MG63 (cell line): ENCODE results near the gene ARHGAP19. TPM values are rescaled to one million over a fixed set of nuclear protein-coding genes. Genes with fewer than 3 reads are reported as not detected.

Experiments
- DNase-seq: peaks from one replicate; pipeline ENCODE4 v3.0.0-alpha.2; 2020
- H3K27me3 ChIP-seq: fragments of 250-450 bp; sonication (Bioruptor Pico); 2 replicates; pipeline ENCODE4 v1.5.1; 2020; ENCODE audit warnings: mild to moderate bottlenecking, moderate library complexity
- H3K36me3 ChIP-seq: fragments of 250-450 bp; sonication (Bioruptor Pico); 2 replicates; pipeline ENCODE4 v1.5.1; 2020; ENCODE audit warnings: mild to moderate bottlenecking, moderate library complexity
- H3K4me3 ChIP-seq: fragments of 250-450 bp; sonication (Bioruptor Pico); 2 replicates; pipeline ENCODE4 v1.5.1; 2020; ENCODE audit warnings: mild to moderate bottlenecking, moderate library complexity
- H3K9me3 ChIP-seq: fragments of 250-450 bp; sonication (Bioruptor Pico); 2 replicates; pipeline ENCODE4 v1.5.1; 2020; ENCODE audit warnings: mild to moderate bottlenecking, moderate library complexity
- total RNA-seq: library from RNA; depleted of rRNA; stranded (reverse); fragments of >200 nt; shearing (Covaris generic); gene quantifications from 2 replicates; pipeline ENCODE4 v1.2.3, GENCODE V29; 2014; ENCODE audit warnings: low replicate concordance

Gene ARHGAP19
- total RNA-seq, 1 experiment from 2014 or later, result 3.2 TPM

DNA sequence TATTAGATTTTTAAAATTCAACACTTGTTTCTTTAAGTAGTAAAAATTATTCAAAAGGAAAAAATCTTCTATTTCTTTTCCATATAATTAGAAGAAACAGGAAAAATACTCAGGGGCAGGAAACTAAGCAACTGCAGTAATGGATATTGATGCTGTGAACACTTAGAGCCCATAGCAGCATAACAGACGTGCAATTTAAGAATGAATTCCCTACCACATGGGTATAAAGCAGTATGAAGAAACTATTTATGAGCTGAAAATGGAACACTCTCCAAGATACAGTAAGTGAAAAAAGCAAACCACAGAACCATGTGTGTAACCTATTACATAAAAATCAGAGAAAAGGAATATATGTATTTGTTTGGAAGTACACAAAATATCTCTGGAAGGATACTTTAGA lies 30.8 kb downstream of the ARHGAP19 start:
- Histone ChIP-seq H3K27me3 (no peaks in the 10 kb centered on the region), H3K4me3 (no peak overlapping the region), H3K36me3 (no peaks in the 10 kb centered on the region; the same call in 1 of the 2 replicates), H3K9me3 (no peaks in the 10 kb centered on the region)
- no peak for DNase-seq

- no peaks in the 10 kb centered on the region; the same call in 1 of the 2 replicates for H3K36me3 ChIP-seq
- no peak for DNase-seq
- no peaks in the 10 kb centered on the region for H3K9me3 ChIP-seq
- H3K4me3 ChIP-seq, result no peak overlapping the region
- no peaks in the 10 kb centered on the region for H3K27me3 ChIP-seq
Measured at GRCh38 chr10:97261183-97261582, 31.3 kb downstream of the ARHGAP19 start.

- Histone ChIP-seq H3K4me3 (no peak overlapping the region), H3K36me3 (peaks cover 6% of the 10 kb centered on the region; the same call in 1 of the 2 replicates), H3K27me3 (no peaks in the 10 kb centered on the region), H3K9me3 (no peaks in the 10 kb centered on the region)
- DNase-seq, result no peak
Measured at GRCh38 chr10:97259119-97259518, 33.3 kb downstream of the ARHGAP19 start.

- Histone ChIP-seq H3K9me3 (no peaks in the 10 kb centered on the region), H3K27me3 (no peaks in the 10 kb centered on the region), H3K36me3 (peaks cover 6% of the 10 kb centered on the region; the same call in 1 of the 2 replicates), H3K4me3 (no peak overlapping the region)
- no peak for DNase-seq
Measured at GRCh38 chr10:97256356-97256755, 36.1 kb downstream of the ARHGAP19 start.

- no peak for DNase-seq
- Histone ChIP-seq H3K27me3 (no peaks in the 10 kb centered on the region), H3K4me3 (no peak overlapping the region), H3K36me3 (0 out of 2 replicates have a peak, but pooled peaks cover 6% of the 10 kb centered on the region), H3K9me3 (no peaks in the 10 kb centered on the region)
Measured at GRCh38 chr10:97255512-97256293, 36.7 kb downstream of the ARHGAP19 start.

DNA sequence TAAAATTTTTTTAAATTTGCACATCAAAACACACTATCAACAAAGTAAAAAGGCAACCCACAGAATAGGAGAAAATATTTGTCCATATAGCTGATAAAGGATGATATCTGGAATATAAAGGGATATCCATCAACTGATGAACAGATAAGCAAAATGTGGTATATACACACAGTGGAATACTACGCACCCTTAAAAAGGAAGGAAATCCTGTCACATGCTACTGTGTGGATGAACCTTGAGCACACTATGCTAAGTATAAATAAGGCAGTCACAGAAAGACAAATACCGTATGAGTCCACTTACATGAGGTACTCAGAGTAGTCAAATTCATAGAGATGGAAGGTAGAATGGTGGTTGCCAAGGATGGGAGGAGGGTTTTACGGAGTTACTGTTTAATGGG lies 37.7 kb downstream of the ARHGAP19 start:
- H3K27me3 ChIP-seq, result no peaks in the 10 kb centered on the region
- DNase-seq, result no peak

GRCh38 chr10:97250952-97251351 lies 41.5 kb downstream of the ARHGAP19 start:
- Histone ChIP-seq H3K9me3 (no peaks in the 10 kb centered on the region), H3K27me3 (no peaks in the 10 kb centered on the region), H3K36me3 (0 out of 2 replicates have a peak, but pooled peaks cover 6% of the 10 kb centered on the region), H3K4me3 (no peak overlapping the region)
- no peak for DNase-seq

More for the DNA sequence above, 37.7 kb downstream of the ARHGAP19 start:
- Histone ChIP-seq H3K36me3 (0 out of 2 replicates have a peak, but pooled peaks cover 6% of the 10 kb centered on the region), H3K4me3 (no peak overlapping the region), H3K9me3 (no peaks in the 10 kb centered on the region)

DNA sequence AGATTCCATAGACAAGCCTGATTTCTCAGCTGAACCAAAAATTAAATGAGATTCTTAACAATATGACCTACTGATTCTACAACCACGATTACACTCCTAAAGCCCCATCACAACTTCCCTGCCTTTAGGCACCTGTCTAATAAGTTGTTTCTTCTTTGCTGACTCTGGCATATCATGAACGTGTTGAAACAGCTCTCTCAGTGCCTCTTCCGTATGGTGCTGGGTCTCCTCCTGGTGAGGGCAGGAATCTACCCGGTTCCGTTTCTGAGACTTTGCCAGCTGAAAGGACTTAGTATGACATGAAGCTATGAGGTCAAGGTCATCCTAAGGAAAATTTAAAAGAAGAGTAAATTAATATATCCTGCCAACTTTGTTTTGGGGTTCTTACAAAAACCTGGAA lies 48.6 kb downstream of the ARHGAP19 start:
- H3K9me3 ChIP-seq, result no peaks in the 10 kb centered on the region
- DNase-seq, result no peak
- H3K4me3 ChIP-seq, result no peak overlapping the region
- no peaks in the 10 kb centered on the region for H3K27me3 ChIP-seq
- no peaks in the 10 kb centered on the region for H3K36me3 ChIP-seq

DNA sequence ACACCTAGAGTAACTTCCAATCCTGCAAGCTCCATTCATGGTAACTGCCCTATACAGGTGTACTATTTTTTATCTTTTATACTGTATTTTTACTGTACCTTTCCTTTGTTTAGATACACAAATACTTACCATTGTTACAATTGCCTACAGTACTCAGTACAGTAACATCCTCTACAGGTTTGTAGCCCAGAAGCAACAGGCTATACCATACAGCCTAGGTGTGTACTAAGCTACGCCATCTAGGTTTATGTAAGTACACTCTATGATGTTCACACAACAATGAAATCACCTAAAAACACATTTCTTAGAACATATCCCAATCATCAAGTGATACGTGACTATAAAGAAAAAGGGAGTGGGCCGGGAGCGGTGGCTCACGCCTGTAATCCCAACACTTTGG lies 53.6 kb downstream of the ARHGAP19 start:
- no peak for DNase-seq
- no peaks in the 10 kb centered on the region for H3K9me3 ChIP-seq
- H3K4me3 ChIP-seq, result no peak overlapping the region
- peaks cover 2% of the 10 kb centered on the region; the same call in 1 of the 2 replicates for H3K36me3 ChIP-seq
- H3K27me3 ChIP-seq, result no peaks in the 10 kb centered on the region

DNA sequence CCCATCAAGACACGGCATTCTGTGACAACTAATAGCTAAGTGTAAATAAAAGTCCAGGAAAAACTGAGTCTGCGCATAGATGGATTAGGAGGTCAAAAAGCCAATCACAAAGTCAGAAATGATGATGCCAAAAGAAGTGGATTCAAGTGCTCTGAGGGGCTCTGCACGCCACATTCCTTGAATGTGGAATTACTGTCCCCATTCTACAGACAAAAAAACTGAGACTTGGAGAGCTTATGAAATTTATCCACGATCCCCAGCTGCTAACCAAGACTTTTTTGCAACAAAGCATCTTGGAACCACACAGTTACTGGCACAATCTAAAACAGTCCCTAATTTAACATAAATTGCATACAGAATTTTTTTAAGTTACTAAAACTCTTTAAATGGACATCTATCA lies 57.1 kb downstream of the ARHGAP19 start:
- peaks cover 3% of the 10 kb centered on the region; the same call in 1 of the 2 replicates for H3K36me3 ChIP-seq
- no peaks in the 10 kb centered on the region for H3K27me3 ChIP-seq
- no peak for DNase-seq
- no peak overlapping the region for H3K4me3 ChIP-seq
- H3K9me3 ChIP-seq, result no peaks in the 10 kb centered on the region

DNA sequence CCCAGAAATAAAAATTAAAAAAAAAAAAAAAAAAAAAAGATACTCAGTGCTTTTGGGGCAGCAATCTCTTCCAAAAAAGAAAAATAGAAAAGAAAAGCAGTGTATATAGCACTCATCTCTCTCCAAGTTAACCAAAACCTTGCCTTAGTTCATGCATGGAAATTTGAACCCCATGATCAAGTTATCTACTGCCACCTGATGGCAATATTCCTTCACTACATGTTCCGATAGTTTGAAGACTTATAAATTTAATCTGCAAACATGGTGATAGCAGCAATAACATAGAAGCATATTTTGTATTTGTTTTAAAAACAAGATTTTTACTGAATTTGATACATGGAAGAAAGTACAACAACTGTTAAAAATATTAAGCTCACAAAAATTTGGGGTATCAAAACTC lies 58.0 kb downstream of the ARHGAP19 start:
- Histone ChIP-seq H3K36me3 (peaks cover 3% of the 10 kb centered on the region; the same call in 1 of the 2 replicates), H3K9me3 (no peaks in the 10 kb centered on the region), H3K27me3 (no peaks in the 10 kb centered on the region), H3K4me3 (no peak overlapping the region)
- DNase-seq, result no peak

GRCh38 chr10:97230146-97230545 lies 62.3 kb downstream of the ARHGAP19 start:
- DNase-seq, result no peak
- Histone ChIP-seq H3K4me3 (no peak overlapping the region), H3K27me3 (no peaks in the 10 kb centered on the region), H3K36me3 (peaks cover 3% of the 10 kb centered on the region; the same call in 1 of the 2 replicates), H3K9me3 (no peaks in the 10 kb centered on the region)

DNA sequence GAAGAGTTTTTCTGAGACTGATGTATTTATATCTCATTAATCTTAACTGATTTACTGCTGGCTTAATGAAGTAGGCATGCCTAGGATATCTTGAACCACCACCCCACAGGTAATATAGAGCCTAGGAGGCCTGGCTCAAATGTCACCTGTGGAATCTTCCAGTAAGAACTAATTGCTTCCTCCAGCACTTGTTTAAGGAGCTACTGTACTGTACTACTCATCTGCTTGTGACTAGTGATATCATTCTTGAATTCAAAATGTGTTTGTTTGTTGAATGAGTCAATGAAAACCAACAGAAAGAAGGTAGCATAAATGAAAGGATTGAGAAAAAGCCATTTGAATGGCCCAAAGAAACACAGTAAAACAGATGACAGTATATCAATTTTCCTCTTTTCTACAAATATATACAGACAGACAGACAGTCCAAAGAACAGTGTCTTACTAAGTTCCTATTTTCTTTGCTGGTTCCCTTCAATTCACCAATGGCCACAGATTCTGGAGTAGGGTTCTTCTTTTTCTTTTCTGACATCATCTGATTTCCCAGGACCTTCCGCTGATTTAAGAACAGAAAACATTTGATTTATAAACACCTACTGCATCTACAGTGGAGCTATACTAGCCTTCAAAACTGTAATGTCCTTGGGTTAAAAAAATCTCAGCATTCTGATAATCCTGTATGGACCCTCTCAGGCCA lies 63.0 kb downstream of the ARHGAP19 start:
- peaks cover 3% of the 10 kb centered on the region; the same call in 1 of the 2 replicates for H3K36me3 ChIP-seq
- no peaks in the 10 kb centered on the region for H3K9me3 ChIP-seq
- no peak for DNase-seq
- H3K27me3 ChIP-seq, result no peaks in the 10 kb centered on the region
- H3K4me3 ChIP-seq, result no peak overlapping the region

DNA sequence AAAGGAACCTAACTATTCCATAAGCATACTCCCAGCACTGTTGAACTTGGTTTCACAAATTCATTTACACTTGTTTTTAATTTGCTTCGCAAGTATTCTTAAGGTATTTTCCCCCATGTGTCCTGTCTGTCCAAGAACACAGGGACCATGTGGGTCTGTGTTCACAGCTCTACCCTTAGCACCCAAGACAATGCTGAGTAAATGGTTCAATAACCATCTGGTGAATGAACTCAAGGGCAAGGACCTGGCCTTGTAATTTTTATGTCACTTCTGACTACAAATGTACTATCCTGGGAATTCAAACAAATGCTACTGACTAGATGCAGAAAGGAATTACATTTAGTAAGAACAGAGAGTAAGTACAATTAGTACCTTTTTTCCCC lies 63.7 kb downstream of the ARHGAP19 start:
- no peak for DNase-seq
- Histone ChIP-seq H3K4me3 (no peak overlapping the region), H3K36me3 (peaks cover under 1% of the 10 kb centered on the region; the same call in 1 of the 2 replicates), H3K9me3 (no peaks in the 10 kb centered on the region), H3K27me3 (no peaks in the 10 kb centered on the region)

- H3K36me3 ChIP-seq, result no peaks in the 10 kb centered on the region
- H3K4me3 ChIP-seq, result no peak overlapping the region
- no peaks in the 10 kb centered on the region for H3K27me3 ChIP-seq
- no peak for DNase-seq
- no peaks in the 10 kb centered on the region for H3K9me3 ChIP-seq
Measured at GRCh38 chr10:97228130-97228774, 64.2 kb downstream of the ARHGAP19 start.

DNA sequence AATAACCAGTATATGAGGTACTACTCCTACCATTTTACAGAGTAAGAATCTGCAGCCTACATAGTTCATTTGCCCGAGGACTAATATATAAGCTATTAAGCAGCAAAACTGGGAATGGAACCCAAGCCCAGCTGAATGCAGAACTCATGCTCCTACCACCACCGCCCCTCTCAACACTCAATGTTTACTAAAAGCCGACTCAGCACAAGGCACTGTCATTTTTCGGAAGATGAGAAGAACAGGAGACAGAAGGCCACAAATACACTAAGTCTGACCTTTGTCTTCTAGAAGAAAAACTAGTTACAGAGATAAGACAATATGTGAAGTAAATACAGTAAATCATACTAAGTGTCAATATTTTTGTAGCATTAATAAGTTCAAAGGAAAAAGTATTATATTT lies 66.0 kb downstream of the ARHGAP19 start:
- Histone ChIP-seq H3K4me3 (no peak overlapping the region), H3K9me3 (no peaks in the 10 kb centered on the region), H3K27me3 (no peaks in the 10 kb centered on the region), H3K36me3 (no peaks in the 10 kb centered on the region)
- DNase-seq, result no peak
